GM18870 (cell line): ENCODE results near the gene MIPEP.

Experiments used
- ATAC-seq: cut with Tn5 transposase; IDR thresholded peaks from one replicate; pipeline ENCODE4 v1.9.1; 2021; ENCODE audit warnings: moderate library complexity; ENCODE audit not compliant: unreplicated experiment

MIPEP gene

GRCh38 chr13:23688336-23688735 is 200.9 kb downstream of the MIPEP start:
- no peak for ATAC-seq

- no peak for ATAC-seq
These were observed 201.6 kb downstream of the MIPEP start for GRCh38 chr13:23687614-23688013.

DNA sequence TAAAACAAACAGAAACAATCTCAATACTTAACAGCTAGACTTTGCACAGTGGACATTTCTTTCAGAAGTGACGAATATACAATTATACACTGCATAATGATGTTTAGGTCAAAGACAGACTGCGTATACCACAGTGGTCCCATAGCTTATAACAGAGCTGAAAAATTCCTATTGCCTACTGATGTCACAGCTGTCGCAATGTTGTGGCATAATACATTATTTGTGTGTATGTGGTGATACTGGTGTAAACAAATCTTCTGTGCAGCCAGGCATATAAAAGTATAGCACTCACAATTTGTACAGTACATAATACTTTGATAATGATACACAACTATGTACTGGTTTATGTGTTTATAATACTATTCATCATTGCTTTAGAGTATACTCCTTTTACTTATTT is 202.3 kb downstream of the MIPEP start:
- ATAC-seq, result no peak

DNA sequence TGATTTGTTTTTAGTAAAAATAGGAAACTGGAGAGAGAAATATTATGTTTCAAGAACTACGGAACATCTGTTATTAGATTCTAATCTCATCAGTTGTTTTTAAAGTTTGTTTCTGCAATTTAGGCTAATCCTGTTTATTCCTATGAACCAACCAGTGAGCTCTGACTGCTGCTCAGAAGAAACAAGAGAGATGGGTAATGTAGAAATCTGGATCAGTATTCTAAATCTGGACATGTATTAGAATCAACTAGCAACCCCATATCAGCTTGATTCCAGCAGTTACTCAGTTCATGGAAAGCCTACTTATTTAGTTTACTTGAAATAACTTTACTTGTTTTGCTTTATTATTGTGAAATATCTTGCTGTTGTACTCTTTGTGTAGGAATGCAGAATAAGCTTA is 203.8 kb downstream of the MIPEP start:
- ATAC-seq, result no peak

DNA sequence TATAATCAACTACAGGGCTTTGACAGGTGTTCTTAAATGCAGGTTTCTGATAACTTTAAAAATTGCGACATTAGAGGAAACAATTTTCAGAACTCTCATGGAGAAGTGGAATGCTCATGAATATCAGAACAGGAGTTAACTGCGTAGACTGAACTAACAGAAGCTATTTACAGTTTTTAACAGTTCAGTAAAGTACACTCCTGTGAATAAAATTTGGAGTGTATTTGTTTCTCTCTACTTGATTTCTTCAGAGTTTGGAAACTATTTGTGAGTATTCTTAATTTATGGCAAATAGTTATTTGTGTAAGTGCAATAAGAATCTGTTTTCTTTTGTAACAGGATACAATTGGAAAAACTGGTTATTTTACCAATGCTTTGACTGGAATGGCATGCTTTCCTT is 204.6 kb downstream of the MIPEP start:
- no peak for ATAC-seq

GRCh38 chr13:23683084-23683483 is 206.1 kb downstream of the MIPEP start:
- no peak for ATAC-seq

DNA sequence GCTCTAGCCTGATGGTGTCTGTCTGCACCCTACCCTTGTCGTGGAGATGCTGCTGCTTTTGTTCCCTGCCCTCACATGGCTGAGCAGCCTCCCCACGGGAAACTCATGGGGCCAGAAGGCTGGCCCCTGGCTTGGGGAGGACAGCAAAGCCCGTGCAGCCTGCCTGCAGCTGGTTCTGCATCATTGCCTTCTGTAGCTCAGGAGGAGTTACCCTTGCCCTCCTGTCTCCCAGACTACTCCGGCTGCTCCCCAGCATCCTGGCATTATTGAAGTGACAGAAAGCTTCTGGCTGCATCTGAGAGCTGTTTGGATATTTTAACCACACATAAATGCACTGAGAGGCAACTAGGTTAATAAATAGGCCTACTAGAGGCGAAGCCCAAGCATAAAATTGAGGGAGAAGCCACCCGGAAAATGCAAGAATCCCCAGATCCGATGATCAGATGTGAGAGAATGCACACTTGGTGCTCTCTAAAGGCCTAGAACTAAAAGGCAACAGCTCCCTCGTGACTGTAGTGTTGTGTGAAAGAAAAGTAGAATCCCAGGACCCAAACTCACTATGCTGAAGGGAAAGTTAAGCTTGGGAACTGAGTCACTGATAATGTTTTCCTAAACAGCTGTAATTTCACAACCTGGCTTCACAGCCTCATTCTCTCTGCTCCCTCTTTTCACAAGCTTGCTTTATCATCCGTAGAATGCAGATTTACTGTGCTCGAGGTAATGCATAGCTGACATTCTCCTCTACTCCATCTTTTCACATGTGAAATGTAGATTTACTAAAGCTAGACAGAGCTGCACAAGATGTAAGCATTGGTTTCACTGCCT is 208.1 kb downstream of the MIPEP start:
- no peak for ATAC-seq
